GM21528 (cell line): ENCODE measurements around the gene XPOT.
"Not testable (repeated sequence)": the region's sequence is repeated elsewhere in the genome, so short reads cannot be mapped to it uniquely, and the experiment has no call there.

ENCODE experiments used
- ATAC-seq: cut with Tn5 transposase; IDR thresholded peaks from one replicate; pipeline ENCODE4 v1.9.1; 2021; ENCODE audit warnings: mild to moderate bottlenecking, moderate library complexity; ENCODE audit not compliant: unreplicated experiment, low FRiP score

XPOT gene

GRCh38 chr12:64403707-64404469 lies at the start of gene XPOT:
XPOT (plus strand) TSS chr12:64404392; CDS start chr12:64410036, 5,644 bp downstream.
- peak; percentile 94 for ATAC-seq

- not testable (repeated sequence) for ATAC-seq
These were observed 48.0 kb upstream of the XPOT start for GRCh38 chr12:64356209-64356608.

- not testable (repeated sequence) for ATAC-seq
These were observed 43.0 kb upstream of the XPOT start for GRCh38 chr12:64361173-64361572.

- no peak for ATAC-seq
These were observed 41.4 kb upstream of the XPOT start for GRCh38 chr12:64362721-64363305.

GRCh38 chr12:64383675-64384074 lies 20.5 kb upstream of the XPOT start:
- no peak for ATAC-seq

GRCh38 chr12:64385019-64385418 lies 19.2 kb upstream of the XPOT start:
- ATAC-seq: no peak

GRCh38 chr12:64385468-64385867 lies 18.7 kb upstream of the XPOT start:
- ATAC-seq: no peak

- ATAC-seq: no peak
These were observed 16.9 kb upstream of the XPOT start for GRCh38 chr12:64387197-64387816.

GRCh38 chr12:64389154-64389553 lies 15.0 kb upstream of the XPOT start:
- no peak for ATAC-seq

- ATAC-seq: no peak
These were observed 13.8 kb upstream of the XPOT start, which contains the start of gene C12orf56 for GRCh38 chr12:64390275-64390851. C12orf56 (minus strand) TSS chr12:64390758; CDS start chr12:64390565, 193 bp downstream.

- ATAC-seq: no peak
These were observed 12.0 kb upstream of the XPOT start for GRCh38 chr12:64392221-64392620.

GRCh38 chr12:64395739-64396138 lies 8.5 kb upstream of the XPOT start:
- ATAC-seq: no peak

- no peak for ATAC-seq
These were observed 4.2 kb upstream of the XPOT start for GRCh38 chr12:64400041-64400440.

- no peak for ATAC-seq
These were observed 2.0 kb upstream of the XPOT start for GRCh38 chr12:64402181-64402580.

GRCh38 chr12:64404470-64405256 lies 471 bp downstream of the XPOT start:
- peak; percentile 74 for ATAC-seq

- no peak for ATAC-seq
These were observed 3.4 kb downstream of the XPOT start for GRCh38 chr12:64407342-64408223.

GRCh38 chr12:64411427-64411826 lies 7.2 kb downstream of the XPOT start:
- ATAC-seq: no peak

- ATAC-seq: no peak
These were observed 8.3 kb downstream of the XPOT start for GRCh38 chr12:64412459-64412858.

GRCh38 chr12:64413884-64414283 lies 9.7 kb downstream of the XPOT start:
- no peak for ATAC-seq
